Natural killer cell (primary cell): ENCODE data around the gene FSD2. TPM values are rescaled to one million over a fixed set of nuclear protein-coding genes. Genes with fewer than 3 reads are reported as not detected.

Experiments
- ATAC-seq, 3 donors: fragments of 150-1000 bp in 2 of 3; fragments of 200-7000 bp in 1 of 3; cut with Tn5 transposase; 1 replicate in 1 of 3; 2 replicates in 2 of 3; pipeline ENCODE4 v1.10.0; 2021; ENCODE audit warnings: mild to moderate bottlenecking in 2 of 3, moderate library complexity in 2 of 3
- DNase-seq, 2 donors: peaks; one replicate each; pipeline versions ENCODE4 v3.0.0 to v3.0.0-alpha.2; 2013 to 2021; ENCODE audit warnings: mixed read lengths in 1 of 2
- H3K27ac ChIP-seq: one replicate; pipeline ENCODE4 v1.5.1; 2013; ENCODE audit warnings: mild to moderate bottlenecking, low read length
- H3K27me3 ChIP-seq: one replicate; pipeline ENCODE4 v1.6.1; 2013; ENCODE audit warnings: low read length; ENCODE audit not compliant: control insufficient read depth, insufficient read depth
- H3K36me3 ChIP-seq: one replicate; pipeline ENCODE4 v1.6.1; 2013; ENCODE audit warnings: low read length; ENCODE audit not compliant: control insufficient read depth, insufficient read depth
- H3K4me1 ChIP-seq: one replicate; pipeline ENCODE4 v1.6.1; 2013; ENCODE audit warnings: low read length; ENCODE audit not compliant: control insufficient read depth, insufficient read depth
- H3K4me3 ChIP-seq: one replicate; pipeline ENCODE4 v1.5.1; 2013; ENCODE audit warnings: low read length
- H3K9me3 ChIP-seq: one replicate; pipeline ENCODE4 v1.6.1; 2013; ENCODE audit warnings: low read length; ENCODE audit not compliant: control insufficient read depth, insufficient read depth
- H3K27ac Mint-ChIP-seq, 2 donors: one replicate each; pipeline ENCODE4 v1.8.0; 2022; ENCODE audit warnings: mild to moderate bottlenecking in 2 of 2, mixed read lengths in 2 of 2, moderate library complexity in 1 of 2
- H3K27me3 Mint-ChIP-seq, 2 donors: one replicate each; pipeline ENCODE4 v1.8.0; 2022; ENCODE audit warnings: low read depth in 2 of 2, mixed read lengths in 2 of 2
- H3K36me3 Mint-ChIP-seq: one replicate; pipeline ENCODE4 v1.8.0; 2022; ENCODE audit warnings: mixed read lengths
- H3K4me1 Mint-ChIP-seq, 2 donors: one replicate each; pipeline ENCODE4 v1.8.0; 2022; ENCODE audit warnings: mixed read lengths in 2 of 2
- H3K4me3 Mint-ChIP-seq: one replicate; pipeline ENCODE4 v1.8.0; 2022; ENCODE audit warnings: mild to moderate bottlenecking, moderate library complexity, mixed read lengths
- H3K9me3 Mint-ChIP-seq, 2 donors: one replicate each; pipeline ENCODE4 v1.8.0; 2022; ENCODE audit warnings: mixed read lengths in 2 of 2
- CTCF ChIP-seq: fragments of 200-600 bp; IDR thresholded peaks from one replicate; pipeline ENCODE4 v1.8.0; 2022; ENCODE audit warnings: antibody characterized with exemption
- WGBS: methylation state at CpG from one replicate; pipeline ENCODE4 v1.1.7; 2013; ENCODE audit warnings: missing lambda C conversion rate; ENCODE audit not compliant: insufficient coverage; 5-methylcytosine and 5-hydroxymethylcytosine counted together
- intact Hi-C: fragments of 100-400 bp; cut with micrococcal nuclease; formaldehyde crosslinking; loops from one replicate; pipeline ENCODE4 v1.14.2; 2022
- total RNA-seq, 4 donors: library from RNA; stranded (reverse); fragments of 120-200 nt in 1 of 4; gene quantifications; one replicate each; pipeline versions ENCODE4 v1.2.3 to v1.2.4, GENCODE V29; 2013 to 2022

The FSD2 gene
- total RNA-seq, 3 donors from 2014 or later (not counting 1 experiment from before 2014, with no cell fraction given), result not detected

GRCh38 chr15:82846621-82847020 is 40.8 kb upstream of the FSD2 start:
- TF ChIP-seq CTCF, result no peak
- ATAC-seq (no peak), DNase-seq (no peak)
- Mint-ChIP-seq H3K27ac (no peak overlapping the region), H3K4me1 (peaks cover 16 to 19% of the 10 kb centered on the region in 2 donors), H3K9me3 (no peaks in the 10 kb centered on the region), H3K27me3 (no peaks in the 10 kb centered on the region), H3K4me3 (no peak overlapping the region), H3K36me3 (no peaks in the 10 kb centered on the region)
- Histone ChIP-seq H3K4me1 (peaks cover 14% of the 10 kb centered on the region), H3K9me3 (no peaks in the 10 kb centered on the region), H3K4me3 (no peak overlapping the region), H3K27me3 (no peaks in the 10 kb centered on the region), H3K36me3 (no peaks in the 10 kb centered on the region), H3K27ac (no peak overlapping the region)
- 88% methylated on average over 3 of the region's 4 CpGs for WGBS
- intact Hi-C loops, result no loop called here

GRCh38 chr15:82845686-82846085 is 39.8 kb upstream of the FSD2 start:
- H3K27me3 ChIP-seq, result no peaks in the 10 kb centered on the region
- Mint-ChIP-seq H3K27ac (no peak overlapping the region), H3K4me3 (no peak overlapping the region), H3K9me3 (no peaks in the 10 kb centered on the region), H3K4me1 (peaks cover 16 to 19% of the 10 kb centered on the region in 2 donors), H3K27me3 (no peaks in the 10 kb centered on the region), H3K36me3 (no peaks in the 10 kb centered on the region)
- no peak for TF ChIP-seq CTCF
- ATAC-seq, result no peak
- peaks cover 14% of the 10 kb centered on the region for H3K4me1 ChIP-seq
- intact Hi-C loops, result no loop called here
- no peak for DNase-seq
- H3K4me3 ChIP-seq, result no peak overlapping the region
- H3K9me3 ChIP-seq, result no peaks in the 10 kb centered on the region
- H3K36me3 ChIP-seq, result no peaks in the 10 kb centered on the region
- WGBS, result 70% methylated on average over 7 of the region's 7 CpGs
- no peak overlapping the region for H3K27ac ChIP-seq

GRCh38 chr15:82843566-82843965 is 37.7 kb upstream of the FSD2 start:
- Histone ChIP-seq H3K27me3 (no peaks in the 10 kb centered on the region), H3K27ac (no peak overlapping the region), H3K4me3 (no peak overlapping the region), H3K4me1 (peaks cover 3% of the 10 kb centered on the region), H3K9me3 (no peaks in the 10 kb centered on the region), H3K36me3 (no peaks in the 10 kb centered on the region)
- H3K9me3 Mint-ChIP-seq, result no peaks in the 10 kb centered on the region
- intact Hi-C loops, result no loop called here
- ATAC-seq (no peak), DNase-seq (no peak)
- no peaks in the 10 kb centered on the region for H3K36me3 Mint-ChIP-seq
- H3K27ac Mint-ChIP-seq, result no peak overlapping the region
- no peaks in the 10 kb centered on the region for H3K27me3 Mint-ChIP-seq
- no peak for TF ChIP-seq CTCF
- H3K4me3 Mint-ChIP-seq, result no peak overlapping the region
- peaks cover 8% of the 10 kb centered on the region in 2 donors for H3K4me1 Mint-ChIP-seq
- 56% methylated on average over 1 of the region's 3 CpGs for WGBS

- Histone ChIP-seq H3K36me3 (peaks cover 21% of the 10 kb centered on the region), H3K9me3 (no peaks in the 10 kb centered on the region), H3K27me3 (no peaks in the 10 kb centered on the region), H3K4me3 (no peak overlapping the region), H3K4me1 (peaks cover 3% of the 10 kb centered on the region), H3K27ac (no peak overlapping the region)
- intact Hi-C loops, result no loop called here
- no peaks in the 10 kb centered on the region for H3K9me3 Mint-ChIP-seq
- H3K4me1 Mint-ChIP-seq, result peaks cover 16 to 20% of the 10 kb centered on the region in 2 donors
- WGBS, result 100% methylated on average over 2 of the region's 4 CpGs
- no peak overlapping the region for H3K27ac Mint-ChIP-seq
- no peak for TF ChIP-seq CTCF
- peaks cover 22% of the 10 kb centered on the region for H3K36me3 Mint-ChIP-seq
- H3K4me3 Mint-ChIP-seq, result no peak overlapping the region
- DNase-seq, result no peak
- H3K27me3 Mint-ChIP-seq, result no peaks in the 10 kb centered on the region
- ATAC-seq, result no peak
Observed at GRCh38 chr15:82840166-82840565, 34.3 kb upstream of the FSD2 start.
